GM10847 (cell line): ENCODE measurements around the gene EXTL2.

Experiments used
- POLR2A ChIP-seq: IDR thresholded peaks from 2 replicates; pipeline ENCODE4 v1.6.1; 2011; ENCODE audit not compliant: insufficient read length; ENCODE audit errors: extremely low read depth

The EXTL2 gene, protein sequence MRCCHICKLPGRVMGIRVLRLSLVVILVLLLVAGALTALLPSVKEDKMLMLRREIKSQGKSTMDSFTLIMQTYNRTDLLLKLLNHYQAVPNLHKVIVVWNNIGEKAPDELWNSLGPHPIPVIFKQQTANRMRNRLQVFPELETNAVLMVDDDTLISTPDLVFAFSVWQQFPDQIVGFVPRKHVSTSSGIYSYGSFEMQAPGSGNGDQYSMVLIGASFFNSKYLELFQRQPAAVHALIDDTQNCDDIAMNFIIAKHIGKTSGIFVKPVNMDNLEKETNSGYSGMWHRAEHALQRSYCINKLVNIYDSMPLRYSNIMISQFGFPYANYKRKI

GRCh38 chr1:100894603-100895539 is at the start of gene EXTL2:
TSS of gene EXTL2 (minus strand) at chr1:100894842. CDS start at chr1:100888757, 6,085 bp downstream.
- TF ChIP-seq POLR2A, result peak; percentile 29

GRCh38 chr1:100943533-100943932 is 48.9 kb upstream of the EXTL2 start:
- TF ChIP-seq POLR2A, result no peak

DNA sequence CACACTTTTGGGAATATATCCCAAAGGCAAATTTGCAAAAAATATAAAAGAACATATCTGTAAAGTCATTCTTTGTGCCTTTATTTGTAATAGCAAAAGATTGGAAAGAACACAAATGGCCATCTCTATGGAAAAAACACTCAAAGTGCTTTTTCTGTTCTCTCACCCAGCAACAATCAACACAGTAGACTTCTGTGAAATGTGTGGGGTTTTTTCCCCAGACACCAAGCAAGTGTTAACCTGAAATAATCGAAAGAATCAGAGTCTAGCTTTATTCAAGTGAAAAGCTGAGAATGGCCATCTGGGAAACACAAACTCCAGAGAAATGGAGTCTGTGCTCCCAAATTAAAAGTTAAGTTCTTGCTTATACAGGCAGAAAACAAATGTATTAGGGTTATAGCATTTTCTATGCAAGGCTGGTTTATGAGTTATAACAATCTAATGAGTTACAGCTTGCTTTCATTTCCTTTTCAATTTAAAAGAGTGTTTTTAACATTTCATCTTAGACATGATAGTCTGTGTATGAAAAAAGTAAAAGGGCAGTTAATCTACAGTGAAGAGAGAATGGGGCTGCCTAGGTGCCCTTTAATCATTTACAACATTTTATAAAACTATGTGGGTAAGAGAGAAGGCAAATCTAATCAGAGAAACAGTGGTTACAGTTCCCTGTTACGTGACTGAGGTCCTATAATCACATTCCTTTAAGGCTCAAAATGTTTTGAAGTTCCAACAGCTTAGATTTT is 47.8 kb upstream of the EXTL2 start:
- no peak for TF ChIP-seq POLR2A

DNA sequence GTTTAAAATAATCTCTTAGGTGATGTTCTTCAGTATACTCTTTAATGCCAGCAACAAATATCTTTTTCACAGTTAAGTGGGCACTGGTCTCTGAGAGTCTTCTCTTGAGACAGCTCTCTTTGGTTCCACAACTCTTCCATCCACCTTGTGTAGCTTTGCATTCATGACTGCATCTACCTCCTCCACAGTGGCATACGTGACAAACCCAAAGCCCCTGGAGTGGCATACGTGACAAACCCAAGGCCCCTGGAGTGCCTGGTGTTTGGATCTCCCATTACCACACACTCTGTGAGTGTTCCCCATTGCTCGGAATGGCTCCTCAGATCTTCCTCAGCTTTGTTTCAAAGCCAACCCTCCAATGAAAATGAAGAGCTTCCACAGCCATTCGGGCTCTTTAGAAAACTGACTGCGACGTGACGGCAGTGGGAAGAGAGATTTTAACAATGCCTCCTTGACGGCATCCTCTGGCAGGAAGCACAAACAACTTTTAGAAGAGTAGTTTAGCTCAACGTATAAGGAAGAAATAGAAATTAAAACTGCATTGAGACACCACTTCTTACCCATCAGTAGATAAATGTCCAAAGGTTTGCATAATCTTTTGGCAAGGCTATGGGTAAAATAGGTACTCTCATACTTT is 47.1 kb upstream of the EXTL2 start:
- TF ChIP-seq POLR2A, result no peak

DNA sequence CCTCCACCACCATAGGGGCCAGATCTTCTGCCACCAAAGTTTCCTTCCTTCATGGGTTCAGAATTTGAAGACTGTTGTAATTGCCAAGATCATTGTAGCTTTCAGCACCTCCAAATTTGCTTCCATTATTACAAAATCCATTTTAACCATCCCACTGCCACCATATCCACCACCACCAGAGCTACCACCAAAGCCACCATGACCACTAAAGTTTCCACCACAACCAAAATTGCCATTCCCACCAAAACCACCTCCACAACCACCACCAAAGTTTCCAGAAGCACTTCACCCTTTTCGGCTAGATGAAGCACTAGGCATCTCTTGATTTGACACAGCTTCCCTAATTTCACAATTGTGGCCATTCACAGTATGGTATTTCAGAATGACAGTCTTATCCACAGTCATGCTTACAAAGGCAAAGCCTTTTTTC is 46.5 kb upstream of the EXTL2 start:
- no peak for TF ChIP-seq POLR2A

DNA sequence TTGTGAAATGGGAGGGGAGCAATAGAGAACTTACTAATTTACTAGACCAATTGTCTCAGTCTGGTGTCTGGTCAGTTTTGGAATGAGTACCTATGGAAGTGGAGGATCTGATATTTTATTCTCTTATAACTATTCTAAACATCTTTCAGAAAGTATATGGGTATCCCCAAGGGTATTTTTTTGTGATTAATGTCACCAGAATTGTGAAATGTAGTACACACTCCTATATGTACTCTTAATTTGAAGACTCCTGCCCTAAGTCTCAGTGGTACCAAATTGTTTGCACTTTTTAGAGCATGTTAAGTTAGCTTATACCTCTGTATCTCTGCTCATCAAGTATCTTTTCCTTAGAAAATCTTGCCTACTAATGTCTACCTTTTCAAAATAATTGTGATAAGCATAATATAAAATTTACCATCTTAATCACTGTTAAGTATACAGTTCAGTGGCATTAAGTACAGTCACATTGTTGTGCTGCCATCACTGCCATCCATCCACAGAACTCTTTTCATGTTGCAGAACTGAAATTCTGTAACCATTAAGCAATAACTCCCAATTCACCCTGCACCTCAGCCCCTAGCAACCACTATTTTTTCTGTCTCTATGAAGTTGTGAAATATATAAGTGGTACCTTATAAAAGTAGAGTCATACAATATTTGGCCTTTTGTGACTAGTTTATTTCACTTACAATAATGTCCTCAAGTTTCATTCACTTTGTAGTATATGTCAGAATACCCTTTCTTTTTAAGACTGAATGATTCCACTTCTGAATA is 41.7 kb upstream of the EXTL2 start:
- TF ChIP-seq POLR2A, result no peak

DNA sequence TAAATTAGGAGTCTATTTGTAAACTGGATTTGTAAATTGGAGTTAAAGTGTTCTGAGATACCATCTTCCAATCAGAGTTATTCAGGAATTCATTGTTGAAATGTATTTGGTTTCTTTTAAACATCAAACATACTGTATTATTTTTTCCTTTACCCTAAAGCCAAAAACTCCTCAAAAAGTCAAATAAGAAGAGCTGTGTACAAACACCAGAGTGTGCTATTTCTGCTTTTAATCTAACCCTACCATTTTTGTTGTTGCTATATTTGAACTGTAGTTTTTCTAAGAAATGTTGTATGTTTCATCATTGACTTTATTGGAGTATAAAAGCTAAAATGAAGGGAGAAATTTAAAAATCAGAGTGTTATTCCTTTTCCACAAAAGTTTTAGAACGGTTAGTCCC is 37.1 kb upstream of the EXTL2 start:
- no peak for TF ChIP-seq POLR2A

- TF ChIP-seq POLR2A, result no peak
These were observed 35.9 kb upstream of the EXTL2 start for GRCh38 chr1:100930494-100930893.

- no peak for TF ChIP-seq POLR2A
These were observed 33.5 kb upstream of the EXTL2 start for GRCh38 chr1:100928128-100928527.

DNA sequence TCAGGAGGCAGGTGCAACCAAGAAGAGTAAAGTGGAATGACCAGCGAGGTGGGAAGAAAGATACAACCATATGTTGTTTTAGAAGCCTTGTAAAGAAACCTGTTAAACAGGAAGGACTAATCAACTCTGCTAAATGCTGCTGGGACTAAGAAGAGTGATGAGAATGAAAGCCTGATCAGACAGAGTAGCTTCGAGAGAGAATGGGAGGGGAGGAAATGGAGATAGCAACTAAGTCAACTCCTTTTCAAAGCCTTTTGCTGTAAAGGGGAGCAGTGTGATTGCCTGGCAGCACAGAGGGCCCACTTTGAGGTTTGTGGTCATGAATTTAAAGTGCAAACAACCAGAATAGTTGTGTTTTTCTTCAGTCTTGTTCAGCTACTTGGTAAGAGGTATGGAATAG is 32.6 kb upstream of the EXTL2 start:
- TF ChIP-seq POLR2A, result no peak

GRCh38 chr1:100926240-100926639 is 31.6 kb upstream of the EXTL2 start:
- no peak for TF ChIP-seq POLR2A

DNA sequence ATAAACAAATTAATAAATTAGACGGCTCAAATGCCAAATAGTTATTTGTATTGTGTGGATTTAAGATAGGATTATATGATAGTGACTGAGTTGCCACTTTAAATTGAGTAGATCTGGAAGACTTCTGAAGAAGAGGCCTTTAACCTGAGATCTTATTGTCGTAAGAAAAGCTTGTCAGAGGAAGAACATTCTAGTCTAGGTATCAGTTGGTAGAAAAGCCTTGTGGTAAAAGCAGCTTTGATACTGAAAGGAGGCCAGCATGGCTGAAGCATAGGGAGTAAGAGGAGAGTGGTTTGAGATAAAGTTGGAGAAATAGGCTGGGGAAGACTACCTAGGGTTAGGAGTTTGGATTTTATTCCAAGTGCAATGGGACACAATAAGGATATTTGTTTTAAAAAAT is 30.3 kb upstream of the EXTL2 start:
- no peak for TF ChIP-seq POLR2A

DNA sequence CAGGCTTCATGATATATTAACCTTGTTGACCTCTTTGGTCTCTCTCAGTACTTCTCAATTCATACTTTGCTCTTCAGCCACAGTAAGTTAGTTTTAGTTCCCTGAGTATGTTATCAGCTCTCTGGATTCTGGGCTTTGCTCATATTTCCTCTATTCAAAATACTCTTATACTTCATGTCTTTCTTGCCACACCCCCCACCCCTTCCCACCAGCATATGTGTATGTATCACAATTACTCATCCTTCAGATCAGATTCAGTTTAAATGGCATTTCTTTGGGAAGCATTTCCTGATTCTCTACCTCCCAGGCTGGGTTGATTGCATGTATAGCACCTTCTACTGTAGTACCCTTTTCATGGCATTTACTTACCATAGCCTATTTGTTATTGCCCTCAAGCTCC is 29.6 kb upstream of the EXTL2 start:
- TF ChIP-seq POLR2A, result no peak

DNA sequence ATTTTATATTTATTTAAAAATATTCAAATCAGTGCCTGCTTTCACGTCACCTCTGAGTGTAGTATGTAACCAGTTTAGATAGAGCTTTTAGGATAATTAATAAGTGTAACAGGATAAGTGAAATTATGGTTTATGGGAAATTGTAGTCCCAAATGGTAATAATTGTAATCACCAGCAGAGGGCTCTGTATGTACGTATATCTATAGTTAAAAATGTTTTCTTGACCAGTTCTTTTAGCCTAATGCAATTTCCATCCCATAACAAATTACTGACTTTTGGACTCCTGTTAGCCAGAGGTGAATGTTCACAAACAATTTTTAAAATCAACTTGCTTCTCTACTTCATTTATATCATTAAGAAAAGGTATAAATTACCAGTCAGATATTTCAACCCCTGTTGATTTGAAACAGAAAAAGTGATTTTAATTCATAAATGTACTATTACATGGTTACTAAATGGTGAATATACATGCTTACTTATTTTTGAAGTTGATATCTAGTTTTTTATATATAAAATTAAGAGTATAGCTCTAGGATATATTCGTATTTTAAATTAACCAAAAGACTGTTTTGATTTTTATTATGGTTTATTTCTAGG is 26.6 kb upstream of the EXTL2 start:
- no peak for TF ChIP-seq POLR2A
